Activated CD8-positive, alpha-beta memory T cell treated with anti-CD3 and anti-CD28 coated beads, Interleukin-2, amount 10 ng/mL, durations not matched to agents 7 days and 5 days (primary cell): ENCODE measurements around the gene RAD51B. TPM values are rescaled to one million over a fixed set of nuclear protein-coding genes. Genes with fewer than 3 reads are reported as not detected.
"Not testable (repeated sequence)": the region's sequence is repeated elsewhere in the genome, so short reads cannot be mapped to it uniquely, and the experiment has no call there.

ENCODE experiments used
- ATAC-seq: fragments of 150-1000 bp; cut with Tn5 transposase; one replicate; pipeline ENCODE4 v1.10.0; 2021; ENCODE audit warnings: moderate library complexity
- CTCF ChIA-PET: fragments of 350-600 bp; sonication (Branson Sonifier 250); formaldehyde crosslinking; loops from one replicate; lab custom pipeline; 2021; ENCODE audit warnings: antibody characterized with exemption; lab: Charles Lee
- DNase-seq: peaks from one replicate; pipeline ENCODE4 v3.0.0-alpha.2; 2020
- H3K27ac Mint-ChIP-seq: one replicate; pipeline ENCODE4 v1.8.0; 2021; ENCODE audit warnings: mild to moderate bottlenecking, mixed read lengths
- H3K27me3 Mint-ChIP-seq: one replicate; pipeline ENCODE4 v1.8.0; 2021; ENCODE audit warnings: mixed read lengths
- H3K36me3 Mint-ChIP-seq: one replicate; pipeline ENCODE4 v1.8.0; 2021; ENCODE audit warnings: mild to moderate bottlenecking, mixed read lengths
- H3K4me1 Mint-ChIP-seq: one replicate; pipeline ENCODE4 v1.8.0; 2021; ENCODE audit warnings: mixed read lengths
- H3K4me3 Mint-ChIP-seq: one replicate; pipeline ENCODE4 v1.8.0; 2021; ENCODE audit warnings: mild to moderate bottlenecking, moderate library complexity, mixed read lengths
- H3K9me3 Mint-ChIP-seq: one replicate; pipeline ENCODE4 v1.8.0; 2022; ENCODE audit warnings: low read depth, mixed read lengths
- total RNA-seq, 2 experiments: library from RNA; stranded (reverse); gene quantifications; one replicate each; pipeline ENCODE4 v1.2.3, GENCODE V29; 2021

RAD51B gene
- total RNA-seq, 2 experiments from 2014 or later, result 35.3 to 55.5 TPM

- Mint-ChIP-seq H3K27ac (peak overlapping the region; percentile 76), H3K4me1 (peaks cover 30% of the 10 kb centered on the region), H3K4me3 (peak overlapping the region; percentile 70)
- H3K36me3 Mint-ChIP-seq, H3K27me3 Mint-ChIP-seq, H3K9me3 Mint-ChIP-seq, ATAC-seq: not testable (repeated sequence)
- CTCF ChIA-PET, result interaction anchor here (0.9 to 3.9 kb wide), 6 partner anchors 15 to 157 kb away, joined by 3 to 29 read pairs (median 4); no protein-coding TSS in a partner anchor
- DNase-seq, result peak; percentile 29
Observed at GRCh38 chr14:68662826-68663225, 843.2 kb downstream of the RAD51B start.

DNA sequence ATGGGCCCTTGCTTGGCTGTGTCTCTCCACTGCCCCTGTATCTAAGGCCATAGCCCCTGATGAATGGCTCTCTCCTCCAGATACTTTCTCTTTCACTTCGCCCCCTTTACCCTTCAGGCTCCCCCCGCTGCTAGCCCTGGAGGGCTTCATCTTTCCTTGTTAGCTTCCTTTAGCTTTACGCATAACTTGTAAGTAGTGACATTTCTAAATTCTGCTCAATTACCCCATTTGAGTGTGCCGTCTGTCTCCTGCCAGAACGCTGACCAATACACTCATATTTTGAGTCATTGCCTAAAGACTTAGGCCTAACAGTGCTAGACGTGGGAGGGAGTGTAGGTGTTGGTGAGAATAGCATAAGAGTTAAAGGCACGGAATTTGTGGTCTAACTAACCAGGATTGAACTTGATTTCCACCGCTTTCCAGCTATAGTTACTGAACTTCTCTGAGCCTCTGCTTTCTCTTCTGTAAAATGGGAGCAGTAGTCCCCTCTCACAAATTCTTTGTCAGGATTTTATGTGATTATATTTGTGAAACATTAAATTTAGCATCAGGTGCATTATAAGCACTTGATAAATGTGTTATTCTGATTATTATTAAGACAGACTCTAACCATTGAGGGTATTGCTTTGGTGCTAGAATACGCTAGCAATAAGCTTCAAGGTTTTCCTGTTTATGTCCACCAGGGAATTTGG is 844.0 kb downstream of the RAD51B start:
- peaks cover 3% of the 10 kb centered on the region for H3K9me3 Mint-ChIP-seq
- peak; percentile 76 for DNase-seq
- peak overlapping the region; percentile 70 for H3K4me3 Mint-ChIP-seq

DNA sequence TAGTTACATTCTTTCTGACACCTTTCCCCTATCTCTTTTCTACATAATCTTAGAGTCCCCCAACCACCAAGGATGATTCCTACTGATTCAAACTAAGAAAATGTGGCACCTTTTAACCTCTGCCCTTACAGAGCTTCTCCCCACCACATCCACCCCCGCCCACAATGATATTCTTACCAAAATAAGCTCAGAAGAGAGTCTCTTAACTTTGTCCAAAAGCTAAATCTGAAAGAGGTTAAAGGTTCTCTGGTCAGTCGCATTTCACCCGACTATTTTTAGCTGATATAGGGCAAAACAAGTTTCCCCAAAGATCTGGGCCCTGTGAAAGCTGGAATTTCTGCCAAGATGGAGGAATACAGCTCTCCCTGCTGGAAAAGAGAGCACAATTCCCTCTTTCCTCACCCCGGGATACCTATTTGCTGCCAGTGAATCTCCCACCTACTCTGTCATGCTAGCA is 844.7 kb downstream of the RAD51B start:
- ATAC-seq, result peak; percentile 48
- CTCF ChIA-PET, result interaction anchor here (1.1 to 3.9 kb wide), 6 partner anchors 12 to 125 kb away, joined by 3 to 29 read pairs (median 8); no protein-coding TSS in a partner anchor
- no peaks in the 10 kb centered on the region for H3K27me3 Mint-ChIP-seq
- peak; percentile 79 for DNase-seq
- peaks cover 4% of the 10 kb centered on the region for H3K36me3 Mint-ChIP-seq
- no peak overlapping the region for H3K27ac Mint-ChIP-seq
- peak overlapping the region; percentile 70 for H3K4me3 Mint-ChIP-seq
- peaks cover 3% of the 10 kb centered on the region for H3K9me3 Mint-ChIP-seq
- H3K4me1 Mint-ChIP-seq, result peaks cover 30% of the 10 kb centered on the region

More for the DNA sequence above, 844.0 kb downstream of the RAD51B start:
- H3K4me1 Mint-ChIP-seq, result peaks cover 30% of the 10 kb centered on the region
- peak; percentile 93 for ATAC-seq
- peaks cover 4% of the 10 kb centered on the region for H3K36me3 Mint-ChIP-seq
- CTCF ChIA-PET, result interaction anchor here (0.9 to 3.9 kb wide), 9 partner anchors 12 to 156 kb away, joined by 3 to 29 read pairs (median 4); no protein-coding TSS in a partner anchor
- H3K27me3 Mint-ChIP-seq, result no peaks in the 10 kb centered on the region
- peak overlapping the region; percentile 76 for H3K27ac Mint-ChIP-seq

- peaks cover 30% of the 10 kb centered on the region for H3K4me1 Mint-ChIP-seq
- ATAC-seq, result no peak
- H3K27me3 Mint-ChIP-seq, result no peaks in the 10 kb centered on the region
- H3K9me3 Mint-ChIP-seq, result peaks cover 3% of the 10 kb centered on the region
- peaks cover 4% of the 10 kb centered on the region for H3K36me3 Mint-ChIP-seq
- H3K27ac Mint-ChIP-seq, result peak overlapping the region; percentile 9
- H3K4me3 Mint-ChIP-seq, result no peak overlapping the region
- peak; percentile 18 for DNase-seq
- CTCF ChIA-PET, result interaction anchor here (1.2 to 3.9 kb wide), 5 partner anchors 9 to 160 kb away, joined by 3 to 29 read pairs (median 5); no protein-coding TSS in a partner anchor
Observed at GRCh38 chr14:68665131-68665530, 845.6 kb downstream of the RAD51B start.

- H3K4me1 Mint-ChIP-seq, result peaks cover 30% of the 10 kb centered on the region
- ATAC-seq (no peak), DNase-seq (peak; percentile 35)
- peaks cover 3% of the 10 kb centered on the region for H3K9me3 Mint-ChIP-seq
- H3K27ac Mint-ChIP-seq, result no peak overlapping the region
- H3K36me3 Mint-ChIP-seq, result peaks cover 4% of the 10 kb centered on the region
- no peak overlapping the region for H3K4me3 Mint-ChIP-seq
- CTCF ChIA-PET, result interaction anchor here (1.2 to 3.9 kb wide), 4 partner anchors 10 to 159 kb away, joined by 3 to 29 read pairs (median 4); no protein-coding TSS in a partner anchor
- H3K27me3 Mint-ChIP-seq, result no peaks in the 10 kb centered on the region
Observed at GRCh38 chr14:68665792-68666204, 846.2 kb downstream of the RAD51B start.

- Mint-ChIP-seq H3K36me3 (peaks cover 4% of the 10 kb centered on the region), H3K9me3 (peaks cover 3% of the 10 kb centered on the region), H3K27me3 (no peaks in the 10 kb centered on the region), H3K4me3 (no peak overlapping the region), H3K4me1 (peaks cover 30% of the 10 kb centered on the region), H3K27ac (no peak overlapping the region)
- no peak for ATAC-seq
- CTCF ChIA-PET, result interaction anchor here (1.2 to 3.9 kb wide), 2 partner anchors 10 to 123 kb away, joined by 3 to 29 read pairs; no protein-coding TSS in a partner anchor
- DNase-seq, result no peak
Observed at GRCh38 chr14:68666236-68666635, 846.7 kb downstream of the RAD51B start.

DNA sequence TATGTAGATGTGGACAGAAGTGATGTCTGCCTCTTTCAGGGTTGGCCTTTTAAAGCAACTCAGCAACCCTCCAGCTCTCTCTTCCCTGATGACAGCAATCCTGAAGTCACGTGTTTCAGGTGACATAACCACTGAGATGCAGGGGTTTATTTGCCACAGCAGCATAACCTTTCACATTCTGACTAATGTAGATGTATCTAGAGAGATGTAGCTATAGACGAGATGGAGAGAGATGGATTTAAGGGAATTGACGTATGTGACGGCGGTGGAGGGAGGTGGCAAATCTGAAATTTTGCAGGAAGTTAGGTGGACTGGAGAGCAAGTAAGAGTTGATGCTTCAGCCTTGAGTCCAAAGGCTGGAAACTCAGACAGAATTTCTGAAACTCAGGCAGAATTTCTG is 847.3 kb downstream of the RAD51B start:
- ATAC-seq (no peak), DNase-seq (peak; percentile 25)
- Mint-ChIP-seq H3K27ac (no peak overlapping the region), H3K9me3 (peaks cover 3% of the 10 kb centered on the region), H3K36me3 (peaks cover 4% of the 10 kb centered on the region), H3K4me1 (peaks cover 30% of the 10 kb centered on the region), H3K27me3 (no peaks in the 10 kb centered on the region), H3K4me3 (no peak overlapping the region)
- CTCF ChIA-PET, result interaction anchor here (1.1 kb wide), 1 partner anchor 14 kb away, joined by 3 read pairs; no protein-coding TSS in a partner anchor

GRCh38 chr14:68667313-68667791 is 847.8 kb downstream of the RAD51B start:
- Mint-ChIP-seq H3K27ac (no peak overlapping the region), H3K27me3 (no peaks in the 10 kb centered on the region), H3K4me1 (peaks cover 30% of the 10 kb centered on the region), H3K9me3 (peaks cover 3% of the 10 kb centered on the region), H3K4me3 (no peak overlapping the region), H3K36me3 (peaks cover 4% of the 10 kb centered on the region)
- CTCF ChIA-PET, result interaction anchor here (0.6 to 1.6 kb wide), 3 partner anchors 13 to 746 kb away, joined by 3 read pairs; no protein-coding TSS in a partner anchor
- DNase-seq (no peak), ATAC-seq (no peak)

DNA sequence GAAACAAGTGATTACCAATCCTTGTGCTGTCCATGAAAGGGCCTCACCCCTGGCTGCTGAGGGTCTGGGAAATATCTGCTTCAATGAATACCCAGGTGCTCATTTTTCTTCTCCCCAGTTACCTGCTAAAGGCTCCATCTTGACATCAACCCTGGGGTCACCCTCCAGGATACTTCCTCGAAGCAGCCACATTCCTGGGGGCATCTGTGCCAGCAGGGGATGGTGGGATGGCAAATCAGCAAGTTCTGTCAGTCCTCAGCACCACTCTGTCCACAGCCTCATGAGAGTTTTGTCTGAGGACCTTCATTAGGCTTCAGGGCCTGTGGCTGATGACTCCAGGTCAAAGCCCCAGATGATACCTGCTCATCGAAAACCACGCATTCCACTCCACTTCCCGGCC is 848.4 kb downstream of the RAD51B start:
- DNase-seq (no peak), ATAC-seq (no peak)
- Mint-ChIP-seq H3K27ac (no peak overlapping the region), H3K27me3 (no peaks in the 10 kb centered on the region), H3K4me3 (no peak overlapping the region), H3K9me3 (peaks cover 3% of the 10 kb centered on the region), H3K36me3 (peaks cover 4% of the 10 kb centered on the region), H3K4me1 (peaks cover 26% of the 10 kb centered on the region)
- CTCF ChIA-PET, result interaction anchor here (1.6 kb wide), 1 partner anchor 18 kb away, joined by 3 read pairs; no protein-coding TSS in a partner anchor

GRCh38 chr14:68668531-68668930 is 849.0 kb downstream of the RAD51B start:
- Mint-ChIP-seq H3K27me3 (no peaks in the 10 kb centered on the region), H3K27ac (no peak overlapping the region), H3K9me3 (peaks cover 3% of the 10 kb centered on the region), H3K4me3 (no peak overlapping the region), H3K36me3 (peaks cover 4% of the 10 kb centered on the region), H3K4me1 (peaks cover 21% of the 10 kb centered on the region)
- ATAC-seq (no peak), DNase-seq (no peak)
- CTCF ChIA-PET, result interaction anchor here (1.6 kb wide), 1 partner anchor 18 kb away, joined by 3 read pairs; no protein-coding TSS in a partner anchor

DNA sequence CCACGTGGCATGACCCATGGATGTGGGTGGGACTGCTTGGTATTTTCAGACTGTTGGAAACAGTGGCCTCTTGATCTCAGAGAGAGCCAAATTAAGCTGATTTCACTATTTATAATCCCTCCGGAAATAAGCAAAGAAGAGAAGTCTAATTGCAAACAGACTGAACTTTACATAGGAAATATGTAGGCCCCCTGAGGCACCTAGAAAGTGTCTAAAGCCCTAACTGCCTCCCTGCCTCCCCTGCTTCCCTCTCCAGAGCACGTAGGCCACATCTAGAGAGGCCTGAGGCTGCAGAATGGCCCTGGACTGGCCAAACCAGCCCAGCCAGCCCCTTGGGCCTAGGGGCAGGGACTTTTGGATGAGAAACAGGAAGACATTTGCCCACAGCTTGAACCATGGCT is 849.5 kb downstream of the RAD51B start:
- H3K36me3 Mint-ChIP-seq, result peaks cover 4% of the 10 kb centered on the region
- H3K27ac Mint-ChIP-seq, result no peak overlapping the region

GRCh38 chr14:68669603-68670358 is 850.2 kb downstream of the RAD51B start:
- DNase-seq (no peak), ATAC-seq (no peak)
- Mint-ChIP-seq H3K27me3 (no peaks in the 10 kb centered on the region), H3K9me3 (peaks cover 3% of the 10 kb centered on the region), H3K4me1 (peaks cover 9% of the 10 kb centered on the region), H3K4me3 (no peak overlapping the region), H3K36me3 (peaks cover 3% of the 10 kb centered on the region), H3K27ac (no peak overlapping the region)
- CTCF ChIA-PET, result interaction anchor here (1.5 kb wide), 1 partner anchor 119 kb away, joined by 4 read pairs; no protein-coding TSS in a partner anchor

More for the DNA sequence above, 849.5 kb downstream of the RAD51B start:
- ATAC-seq, result no peak
- H3K4me3 Mint-ChIP-seq, result no peak overlapping the region
- peaks cover 3% of the 10 kb centered on the region for H3K9me3 Mint-ChIP-seq
- H3K27me3 Mint-ChIP-seq, result no peaks in the 10 kb centered on the region
- no peak for DNase-seq
- peaks cover 16% of the 10 kb centered on the region for H3K4me1 Mint-ChIP-seq
- CTCF ChIA-PET, result interaction anchor here (1.5 kb wide), 1 partner anchor 120 kb away, joined by 4 read pairs; no protein-coding TSS in a partner anchor
